Measurements from ENCODE around the gene ITGBL1.
"Not testable (repeated sequence)": the region's sequence is repeated elsewhere in the genome, so short reads cannot be mapped to it uniquely, and the experiment has no call there.

Gene ITGBL1

GRCh38 chr13:101514695-101515275, 62.3 kb downstream of the ITGBL1 start:
- no peak for DNase-seq

GRCh38 chr13:101515504-101515903, 63.0 kb downstream of the ITGBL1 start:
- DNase-seq: no peak

GRCh38 chr13:101516262-101516661, 63.8 kb downstream of the ITGBL1 start:
- no peak for DNase-seq

- no peak for DNase-seq
Measured at GRCh38 chr13:101520672-101521071, 68.2 kb downstream of the ITGBL1 start.

GRCh38 chr13:101521371-101521770, 68.9 kb downstream of the ITGBL1 start:
- DNase-seq: no peak

- DNase-seq: no peak
Measured at GRCh38 chr13:101522607-101523006, 70.1 kb downstream of the ITGBL1 start.

GRCh38 chr13:101523154-101524131, 71.0 kb downstream of the ITGBL1 start:
- DNase-seq: no peak

- no peak for DNase-seq
Measured at GRCh38 chr13:101527130-101527529, 74.7 kb downstream of the ITGBL1 start.

GRCh38 chr13:101529422-101529821, 76.9 kb downstream of the ITGBL1 start:
- DNase-seq: no peak

GRCh38 chr13:101530293-101530692, 77.8 kb downstream of the ITGBL1 start:
- no peak for DNase-seq

- DNase-seq: no peak
Measured at GRCh38 chr13:101535192-101535746, 82.8 kb downstream of the ITGBL1 start.

GRCh38 chr13:101536079-101536478, 83.6 kb downstream of the ITGBL1 start:
- DNase-seq: no peak

- DNase-seq: not testable (repeated sequence)
Measured at GRCh38 chr13:101544544-101544943, 92.1 kb downstream of the ITGBL1 start.

- DNase-seq: no peak
Measured at GRCh38 chr13:101544979-101545378, 92.5 kb downstream of the ITGBL1 start.

GRCh38 chr13:101545521-101545920, 93.0 kb downstream of the ITGBL1 start:
- DNase-seq: no peak

GRCh38 chr13:101552286-101552685, 99.8 kb downstream of the ITGBL1 start:
- no peak for DNase-seq

GRCh38 chr13:101552786-101553185, 100.3 kb downstream of the ITGBL1 start:
- no peak for DNase-seq

- no peak for DNase-seq
Measured at GRCh38 chr13:101554420-101555125, 102.1 kb downstream of the ITGBL1 start.

GRCh38 chr13:101555610-101556009, 103.1 kb downstream of the ITGBL1 start:
- DNase-seq: no peak

GRCh38 chr13:101556676-101557123, 104.2 kb downstream of the ITGBL1 start:
- no peak for DNase-seq

- no peak for DNase-seq
Measured at GRCh38 chr13:101565317-101565716, 112.8 kb downstream of the ITGBL1 start.

GRCh38 chr13:101567841-101568240, 115.4 kb downstream of the ITGBL1 start:
- DNase-seq: no peak

GRCh38 chr13:101569807-101570206, 117.3 kb downstream of the ITGBL1 start:
- DNase-seq: no peak

Data from CD4-positive, alpha-beta T cell treated with Interferon gamma for 1 hour (primary cell).